Muscle of back (tissue), 11 donors: ENCODE data around the gene ENKD1. TPM values are rescaled to one million over a fixed set of nuclear protein-coding genes. Genes with fewer than 3 reads are reported as not detected.

ENCODE experiments used
- DNase-seq, 3 donors: peaks; one replicate each; pipeline versions ENCODE4 v3.0.0 to v3.0.0-alpha.2; 2013
- polyA plus RNA-seq, 10 donors: library from polyadenylated mRNA; unstranded; fragments of 120-200 nt; gene quantifications; one replicate each; pipeline ENCODE4 v1.2.1, GENCODE V29; 2013; ENCODE audit not compliant: insufficient read length in 10 of 10

Gene ENKD1
- polyA plus RNA-seq, 10 donors = 5.9 to 11.2 (median 7.4) TPM

GRCh38 chr16:67679935-67680897 lies 13.7 kb upstream of the ENKD1 start:
- DNase-seq = no peak

- peak in 1 of 3 donors; percentile 66 for DNase-seq
These were observed 11.9 kb upstream of the ENKD1 start for GRCh38 chr16:67678354-67679023.

- DNase-seq = no peak
These were observed 11.2 kb upstream of the ENKD1 start for GRCh38 chr16:67677712-67678111.

GRCh38 chr16:67676939-67677338 lies 10.4 kb upstream of the ENKD1 start:
- no peak for DNase-seq

GRCh38 chr16:67676516-67676915 lies 10.0 kb upstream of the ENKD1 start:
- no peak for DNase-seq

- DNase-seq = no peak
These were observed 9.4 kb upstream of the ENKD1 start for GRCh38 chr16:67675999-67676398.

- no peak for DNase-seq
These were observed 9.0 kb upstream of the ENKD1 start for GRCh38 chr16:67675579-67675935.

- DNase-seq = no peak
These were observed 8.5 kb upstream of the ENKD1 start for GRCh38 chr16:67674851-67675578.

- DNase-seq = peak in 2 of 3 donors; percentile 36 to 61
These were observed 7.4 kb upstream of the ENKD1 start for GRCh38 chr16:67673712-67674580.

- DNase-seq = peak in 2 of 3 donors; percentile 48 to 62
These were observed 6.5 kb upstream of the ENKD1 start for GRCh38 chr16:67672739-67673662.

- DNase-seq = no peak
These were observed 5.8 kb upstream of the ENKD1 start for GRCh38 chr16:67672306-67672705.

- DNase-seq = peak in 1 of 3 donors; percentile 1
These were observed 3.0 kb upstream of the ENKD1 start for GRCh38 chr16:67669499-67670101.

GRCh38 chr16:67668495-67669157 lies 2.1 kb upstream of the ENKD1 start:
- peak in 1 of 3 donors; percentile 8 for DNase-seq

GRCh38 chr16:67667817-67668494 lies 1.4 kb upstream of the ENKD1 start:
- peak; percentile 85 to 92 (median 86) for DNase-seq

- DNase-seq = peak in 1 of 3 donors; percentile 67
These were observed 885 bp upstream of the ENKD1 start for GRCh38 chr16:67667453-67667816.

- peak in 2 of 3 donors; percentile 32 to 63 for DNase-seq
These were observed 458 bp downstream of the ENKD1 start for GRCh38 chr16:67666032-67666551.

- DNase-seq = no peak
These were observed 952 bp downstream of the ENKD1 start for GRCh38 chr16:67665598-67665997.

- no peak for DNase-seq
These were observed 1.7 kb downstream of the ENKD1 start for GRCh38 chr16:67664871-67665270.
